ENCODE results near the gene TRIM47.

DNA sequence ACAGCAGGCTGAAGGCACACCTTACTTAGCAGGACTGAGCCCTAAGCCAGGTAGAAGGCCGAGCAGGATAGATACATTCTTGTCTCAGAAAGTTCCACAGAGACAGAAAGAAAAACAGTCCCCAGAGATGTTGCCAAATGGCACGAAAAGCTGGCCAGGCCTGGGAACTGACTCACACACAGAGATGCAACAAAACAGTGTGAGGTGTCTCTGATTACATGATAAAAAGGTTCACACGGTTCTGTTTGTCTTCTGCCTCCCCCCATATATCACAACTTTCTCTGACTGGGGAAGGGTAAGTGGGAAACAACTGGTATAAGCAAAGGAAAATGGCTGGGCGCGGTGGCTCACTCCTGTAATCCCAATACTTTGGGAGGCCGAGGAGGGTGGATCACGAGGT is 24.9 kb downstream of the TRIM47 start:
- TF ChIP-seq POLR2AphosphoS5 (IDR thresholded peaks at IDR 0.05; ENCODE audit: low read depth, low read length) (no peak), POLR2A (IDR thresholded peaks at IDR 0.05; ENCODE audit: low read depth, low read length) (no peak)
